OCI-LY1 (cell line): ENCODE results near the gene MARCHF6.

Experiments used
- EZH2 ChIP-seq: fragments of 200-600 bp; sonication (generic), shearing (Covaris generic); IDR thresholded peaks from 2 replicates; pipeline ENCODE4 v1.8.0; 2017; ENCODE audit warnings: borderline replicate concordance, mixed run types, mild to moderate bottlenecking, antibody characterized with exemption, low read length, moderate library complexity, mixed read lengths
- TF ChIP-seq, protein P1 (sequence below): fragments of 200-600 bp; sonication (generic), shearing (Covaris generic); IDR thresholded peaks from 2 replicates; pipeline ENCODE4 v1.5.1; 2017; ENCODE audit warnings: mild to moderate bottlenecking, antibody characterized with exemption, low read length, moderate library complexity, mixed read lengths

DNA sequence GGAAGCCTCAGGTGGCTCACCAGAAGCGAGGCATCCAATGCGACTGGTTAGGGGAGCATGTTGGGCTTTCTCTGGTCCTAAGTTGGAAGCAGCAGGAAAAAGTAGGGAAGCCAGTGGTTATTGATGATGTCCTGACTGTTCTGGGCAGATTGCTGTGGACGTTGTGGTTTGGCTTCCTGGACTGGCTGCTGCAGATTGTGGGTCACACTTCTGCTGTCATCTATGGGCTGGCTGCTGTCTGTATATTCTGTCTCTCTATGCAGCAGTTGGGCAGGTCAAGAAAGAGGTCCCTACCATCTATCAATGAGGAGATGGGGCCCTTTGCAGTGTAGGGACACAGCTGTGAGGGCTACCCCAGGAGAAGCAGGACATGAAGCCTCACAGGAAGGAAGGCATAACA, 13.5 kb upstream of the MARCHF6 start:
- TF ChIP-seq, protein P1, sequence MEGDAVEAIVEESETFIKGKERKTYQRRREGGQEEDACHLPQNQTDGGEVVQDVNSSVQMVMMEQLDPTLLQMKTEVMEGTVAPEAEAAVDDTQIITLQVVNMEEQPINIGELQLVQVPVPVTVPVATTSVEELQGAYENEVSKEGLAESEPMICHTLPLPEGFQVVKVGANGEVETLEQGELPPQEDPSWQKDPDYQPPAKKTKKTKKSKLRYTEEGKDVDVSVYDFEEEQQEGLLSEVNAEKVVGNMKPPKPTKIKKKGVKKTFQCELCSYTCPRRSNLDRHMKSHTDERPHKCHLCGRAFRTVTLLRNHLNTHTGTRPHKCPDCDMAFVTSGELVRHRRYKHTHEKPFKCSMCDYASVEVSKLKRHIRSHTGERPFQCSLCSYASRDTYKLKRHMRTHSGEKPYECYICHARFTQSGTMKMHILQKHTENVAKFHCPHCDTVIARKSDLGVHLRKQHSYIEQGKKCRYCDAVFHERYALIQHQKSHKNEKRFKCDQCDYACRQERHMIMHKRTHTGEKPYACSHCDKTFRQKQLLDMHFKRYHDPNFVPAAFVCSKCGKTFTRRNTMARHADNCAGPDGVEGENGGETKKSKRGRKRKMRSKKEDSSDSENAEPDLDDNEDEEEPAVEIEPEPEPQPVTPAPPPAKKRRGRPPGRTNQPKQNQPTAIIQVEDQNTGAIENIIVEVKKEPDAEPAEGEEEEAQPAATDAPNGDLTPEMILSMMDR: no peak
- no peak for TF ChIP-seq EZH2
